Neural cell (in vitro differentiated cells): ENCODE measurements around the gene TMEM89. TPM values are rescaled to one million over a fixed set of nuclear protein-coding genes. Genes with fewer than 3 reads are reported as not detected.

Experiments
- H2AFZ ChIP-seq: fragments of 200-600, 300-800 bp; sonication (generic), shearing (Covaris generic); 2 replicates; pipeline ENCODE4 v1.6.0; 2014; ENCODE audit warnings: low read depth, mild to moderate bottlenecking, antibody characterized with exemption, low read length, moderate library complexity
- H3F3A ChIP-seq: fragments of 200-600 bp; shearing (Covaris generic); 2 replicates; pipeline ENCODE4 v1.6.1; 2016; ENCODE audit warnings: mild to moderate bottlenecking, moderate library complexity, mixed read lengths, antibody characterized with exemption, low read length; ENCODE audit not compliant: insufficient read depth, poor library complexity, severe bottlenecking
- H3K27ac ChIP-seq: fragments of 200-600, 300-800 bp; sonication (generic), shearing (Covaris generic); 2 replicates; pipeline ENCODE4 v1.5.1; 2014; ENCODE audit warnings: mild to moderate bottlenecking, low read length, moderate library complexity
- H3K27me3 ChIP-seq: fragments of 300-800, 200-600 bp; sonication (generic), shearing (Covaris generic); 2 replicates; pipeline ENCODE4 v1.6.0; 2014; ENCODE audit warnings: mild to moderate bottlenecking, low read depth, low read length, moderate library complexity; ENCODE audit not compliant: insufficient read depth
- H3K36me3 ChIP-seq: fragments of 300-800, 200-600 bp; sonication (generic), shearing (Covaris generic); 2 replicates; pipeline ENCODE4 v1.5.1; 2014; ENCODE audit warnings: mild to moderate bottlenecking, antibody characterized with exemption, low read length, moderate library complexity; ENCODE audit not compliant: insufficient read depth
- H3K4me2 ChIP-seq: fragments of 300-800, 200-600 bp; sonication (generic), shearing (Covaris generic); 2 replicates; pipeline ENCODE4 v1.6.0; 2014; ENCODE audit warnings: mild to moderate bottlenecking, low read length
- H3K4me3 ChIP-seq: fragments of 300-800, 200-600 bp; sonication (generic), shearing (Covaris generic); 2 replicates; pipeline ENCODE4 v1.5.1; 2014; ENCODE audit warnings: mild to moderate bottlenecking, low read length, moderate library complexity
- H3K79me2 ChIP-seq: fragments of 200-600 bp; shearing (Covaris generic); replicated peaks from 2 replicates; pipeline ENCODE4 v1.6.0; 2014; ENCODE audit warnings: mild to moderate bottlenecking, low read length, moderate library complexity; ENCODE audit not compliant: insufficient read depth
- H3K9ac ChIP-seq: fragments of 300-800, 200-600 bp; sonication (generic), shearing (Covaris generic); 2 replicates; pipeline ENCODE4 v1.6.1; 2016; ENCODE audit warnings: mild to moderate bottlenecking, low read length, mixed read lengths
- H3K9me2 ChIP-seq: fragments of 200-600 bp; shearing (Covaris generic); 2 replicates; pipeline ENCODE4 v1.6.1; 2016; ENCODE audit warnings: mild to moderate bottlenecking, low read length, mixed read lengths; ENCODE audit not compliant: insufficient read depth
- H3K9me3 ChIP-seq: fragments of 200-600, 300-800 bp; sonication (generic), shearing (Covaris generic); 2 replicates; pipeline ENCODE4 v1.6.1; 2016; ENCODE audit warnings: mild to moderate bottlenecking, mixed run types, low read length, moderate library complexity, mixed read lengths
- H4K20me1 ChIP-seq: fragments of 200-600 bp; shearing (Covaris generic); 2 replicates; pipeline ENCODE4 v1.6.1; 2016; ENCODE audit warnings: mild to moderate bottlenecking, mixed run types; ENCODE audit not compliant: insufficient read depth
- EP300 ChIP-seq: fragments of 450-650 bp; conservative IDR thresholded peaks from 2 replicates; pipeline ENCODE4 v1.6.1; 2014; ENCODE audit warnings: antibody characterized with exemption, mild to moderate bottlenecking, moderate library complexity; ENCODE audit not compliant: poor library complexity, severe bottlenecking
- EZH2 ChIP-seq: fragments of 200-600, 300-800 bp; shearing (Covaris generic), sonication (generic); IDR thresholded peaks from 2 replicates; pipeline ENCODE4 v1.6.1; 2014; ENCODE audit warnings: antibody characterized with exemption, low read length, borderline replicate concordance, mild to moderate bottlenecking; ENCODE audit not compliant: insufficient read depth, poor library complexity, severe bottlenecking
- MXI1 ChIP-seq: fragments of 450-650 bp; conservative IDR thresholded peaks from 2 replicates; pipeline ENCODE4 v1.6.1; 2014; ENCODE audit warnings: antibody characterized with exemption, mild to moderate bottlenecking; ENCODE audit not compliant: poor library complexity, severe bottlenecking
- POLR2AphosphoS5 ChIP-seq: IDR thresholded peaks from 2 replicates; pipeline ENCODE4 v1.6.1; 2012
- RAD21 ChIP-seq: fragments of 450-650 bp; conservative IDR thresholded peaks from 2 replicates; pipeline ENCODE4 v1.6.1; 2014; ENCODE audit warnings: antibody characterized with exemption, mild to moderate bottlenecking, moderate library complexity
- REST ChIP-seq: IDR thresholded peaks from 2 replicates; pipeline ENCODE4 v1.6.1; 2012; ENCODE audit warnings: borderline replicate concordance
- SMC3 ChIP-seq: fragments of 450-650 bp; conservative IDR thresholded peaks from 2 replicates; pipeline ENCODE4 v1.6.1; 2014; ENCODE audit warnings: antibody characterized with exemption, mild to moderate bottlenecking, moderate library complexity; ENCODE audit not compliant: poor library complexity
- TAF1 ChIP-seq: IDR thresholded peaks from 2 replicates; pipeline ENCODE4 v1.6.1; 2012; ENCODE audit warnings: low read depth
- polyA plus RNA-seq: library from polyadenylated mRNA; depleted of rRNA; stranded (reverse); fragments of >200 nt; gene quantifications from 2 replicates; pipeline ENCODE4 v1.2.3, GENCODE V29; 2014
- TF ChIP-seq, protein P1 (sequence below): fragments of 450-650 bp; IDR thresholded peaks from 2 replicates; pipeline ENCODE4 v1.5.1; 2014; ENCODE audit warnings: antibody characterized with exemption, mild to moderate bottlenecking, moderate library complexity; ENCODE audit not compliant: poor library complexity, severe bottlenecking

The TMEM89 gene
- polyA plus RNA-seq, 1 donor from 2014 or later = 0.52 TPM

GRCh38 chr3:48656841-48657281, 35.3 kb upstream of the TMEM89 start:
- H2AFZ ChIP-seq = no peak overlapping the region
- H3K4me2 ChIP-seq = no peak overlapping the region

DNA sequence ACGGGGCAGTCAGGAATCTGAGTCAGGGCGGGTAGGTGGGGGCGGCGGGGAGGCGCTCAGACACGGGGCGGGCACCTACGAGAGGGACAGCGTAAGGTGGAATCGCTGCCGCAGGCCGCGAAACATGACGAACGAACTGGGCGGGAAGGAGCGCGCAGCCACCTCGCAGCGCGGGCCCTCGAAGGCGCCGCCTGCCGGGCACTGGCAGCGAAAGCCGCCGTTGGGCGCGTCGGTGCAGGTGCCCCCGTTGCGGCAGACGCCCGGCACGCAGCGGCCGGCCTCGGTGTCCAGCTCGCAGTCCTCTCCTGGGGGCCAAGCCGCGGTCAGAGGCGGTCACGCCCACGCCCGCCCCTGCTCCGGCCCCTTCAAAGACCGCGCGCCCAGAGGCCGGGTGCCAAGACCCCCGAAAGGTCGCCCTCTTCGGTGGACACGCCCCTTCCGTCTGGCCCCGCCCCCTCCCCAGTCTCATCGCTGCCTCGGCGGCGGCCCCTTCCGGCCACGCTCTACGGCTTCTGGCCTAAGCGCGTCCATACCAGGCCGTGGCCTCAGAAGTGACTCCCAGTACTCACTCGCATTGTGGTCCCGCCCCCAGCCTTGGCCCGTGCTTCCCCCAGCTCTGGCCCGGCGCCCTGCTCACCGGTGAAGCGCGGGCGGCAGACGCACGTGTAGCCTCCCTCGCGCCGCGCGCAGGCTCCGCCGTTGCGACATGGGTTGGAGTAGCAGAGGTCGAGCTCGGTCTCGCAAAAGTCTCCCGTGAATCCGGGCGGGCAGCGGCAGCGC, 34.7 kb upstream of the TMEM89 start:
- Histone ChIP-seq H3K27me3 (no peaks in the 10 kb centered on the region), H3K36me3 (peaks cover 50% of the 10 kb centered on the region), H2AFZ (no peak overlapping the region), H3K27ac (no peak overlapping the region), H3K9me3 (peaks cover 35% of the 10 kb centered on the region), H3K4me3 (peak overlapping the region; percentile 73), H3K9ac (no peak overlapping the region), H3F3A (no peaks in the 10 kb centered on the region), H3K9me2 (no peaks in the 10 kb centered on the region), H4K20me1 (peaks cover 8% of the 10 kb centered on the region), H3K4me2 (no peak overlapping the region), H3K79me2 (peaks cover 31% of the 10 kb centered on the region)
- TF ChIP-seq EZH2 (no peak), TAF1 (no peak)
- TF ChIP-seq, protein P1, sequence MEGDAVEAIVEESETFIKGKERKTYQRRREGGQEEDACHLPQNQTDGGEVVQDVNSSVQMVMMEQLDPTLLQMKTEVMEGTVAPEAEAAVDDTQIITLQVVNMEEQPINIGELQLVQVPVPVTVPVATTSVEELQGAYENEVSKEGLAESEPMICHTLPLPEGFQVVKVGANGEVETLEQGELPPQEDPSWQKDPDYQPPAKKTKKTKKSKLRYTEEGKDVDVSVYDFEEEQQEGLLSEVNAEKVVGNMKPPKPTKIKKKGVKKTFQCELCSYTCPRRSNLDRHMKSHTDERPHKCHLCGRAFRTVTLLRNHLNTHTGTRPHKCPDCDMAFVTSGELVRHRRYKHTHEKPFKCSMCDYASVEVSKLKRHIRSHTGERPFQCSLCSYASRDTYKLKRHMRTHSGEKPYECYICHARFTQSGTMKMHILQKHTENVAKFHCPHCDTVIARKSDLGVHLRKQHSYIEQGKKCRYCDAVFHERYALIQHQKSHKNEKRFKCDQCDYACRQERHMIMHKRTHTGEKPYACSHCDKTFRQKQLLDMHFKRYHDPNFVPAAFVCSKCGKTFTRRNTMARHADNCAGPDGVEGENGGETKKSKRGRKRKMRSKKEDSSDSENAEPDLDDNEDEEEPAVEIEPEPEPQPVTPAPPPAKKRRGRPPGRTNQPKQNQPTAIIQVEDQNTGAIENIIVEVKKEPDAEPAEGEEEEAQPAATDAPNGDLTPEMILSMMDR = peak; percentile 22

More at GRCh38 chr3:48656841-48657281, 35.3 kb upstream of the TMEM89 start:
- TF ChIP-seq EZH2 = no peak
- no peak for TF ChIP-seq POLR2AphosphoS5
- no peak for TF ChIP-seq EP300
- TF ChIP-seq SMC3 = no peak
- TF ChIP-seq MXI1 = no peak
- TF ChIP-seq TAF1 = no peak
- TF ChIP-seq RAD21 = no peak
- TF ChIP-seq, protein P1 = no peak
- TF ChIP-seq REST = no peak
- Histone ChIP-seq H3F3A (no peaks in the 10 kb centered on the region), H3K27me3 (no peaks in the 10 kb centered on the region), H3K79me2 (peaks cover 31% of the 10 kb centered on the region), H4K20me1 (peaks cover 8% of the 10 kb centered on the region), H3K9ac (no peak overlapping the region), H3K4me3 (peak overlapping the region; percentile 73), H3K36me3 (peaks cover 53% of the 10 kb centered on the region), H3K27ac (no peak overlapping the region), H3K9me3 (peaks cover 37% of the 10 kb centered on the region), H3K9me2 (no peaks in the 10 kb centered on the region)
